ENCODE data around the gene HES3.

HES3 gene

GRCh38 chr1:6294890-6295556, 51.0 kb downstream of the HES3 start:
- H3K4me3 ChIP-seq (replicated peaks in 1 of 2; ENCODE audit: low read depth in 2 of 2, low read length in 2 of 2), result no peak overlapping the region
- TF ChIP-seq CTCF (IDR thresholded peaks at IDR 0.05; ENCODE audit: low read depth, low read length), result no peak
- no peak for DNase-seq (ENCODE audit: low read depth in 2 of 2)

Measured in cardiac fibroblast (primary cell).